MM.1S (cell line): ENCODE data around the gene KCND2.

Experiments used
- EZH2phosphoT487 ChIP-seq: fragments of 300-600 bp; sonication (generic); IDR thresholded peaks from 2 replicates; pipeline ENCODE4 v1.6.1; 2018; ENCODE audit warnings: antibody characterized with exemption, low read length
- TF ChIP-seq, protein P1 (sequence below): fragments of 300-600 bp; sonication (generic); IDR thresholded peaks from 2 replicates; pipeline ENCODE4 v1.5.1; 2016; ENCODE audit warnings: antibody characterized with exemption, low read length, mixed read lengths

DNA sequence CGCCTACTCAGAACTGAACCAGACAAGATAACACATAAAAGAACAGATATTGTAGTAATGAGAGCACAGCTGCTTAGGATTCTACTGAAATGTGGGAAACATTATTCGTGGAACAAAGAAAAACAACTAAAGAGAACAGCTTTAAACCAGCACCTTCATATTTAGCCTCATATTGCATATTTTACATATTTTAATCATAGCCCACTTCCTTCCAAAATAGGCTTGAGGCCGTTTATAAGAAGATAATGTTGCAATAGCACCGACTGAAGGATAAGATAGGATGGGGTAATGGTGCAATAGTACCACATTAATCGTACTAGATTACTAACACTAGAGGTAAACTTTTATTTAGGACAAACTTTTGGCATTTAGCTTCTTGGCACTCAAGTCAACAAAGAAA is 71.3 kb downstream of the KCND2 start:
- TF ChIP-seq, protein P1, sequence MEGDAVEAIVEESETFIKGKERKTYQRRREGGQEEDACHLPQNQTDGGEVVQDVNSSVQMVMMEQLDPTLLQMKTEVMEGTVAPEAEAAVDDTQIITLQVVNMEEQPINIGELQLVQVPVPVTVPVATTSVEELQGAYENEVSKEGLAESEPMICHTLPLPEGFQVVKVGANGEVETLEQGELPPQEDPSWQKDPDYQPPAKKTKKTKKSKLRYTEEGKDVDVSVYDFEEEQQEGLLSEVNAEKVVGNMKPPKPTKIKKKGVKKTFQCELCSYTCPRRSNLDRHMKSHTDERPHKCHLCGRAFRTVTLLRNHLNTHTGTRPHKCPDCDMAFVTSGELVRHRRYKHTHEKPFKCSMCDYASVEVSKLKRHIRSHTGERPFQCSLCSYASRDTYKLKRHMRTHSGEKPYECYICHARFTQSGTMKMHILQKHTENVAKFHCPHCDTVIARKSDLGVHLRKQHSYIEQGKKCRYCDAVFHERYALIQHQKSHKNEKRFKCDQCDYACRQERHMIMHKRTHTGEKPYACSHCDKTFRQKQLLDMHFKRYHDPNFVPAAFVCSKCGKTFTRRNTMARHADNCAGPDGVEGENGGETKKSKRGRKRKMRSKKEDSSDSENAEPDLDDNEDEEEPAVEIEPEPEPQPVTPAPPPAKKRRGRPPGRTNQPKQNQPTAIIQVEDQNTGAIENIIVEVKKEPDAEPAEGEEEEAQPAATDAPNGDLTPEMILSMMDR: no peak
- no peak for TF ChIP-seq EZH2phosphoT487
